ENCODE data around the gene NUMB.

NUMB gene

GRCh38 chr14:73236157-73236556, 222.2 kb downstream of the NUMB start:
- ChIA-PET CTCF (no interaction called here), POLR2A (ENCODE audit: low non-redundant PET) (no interaction called here)
- DNase-seq (ENCODE audit: low spot score) = no peak
- TF ChIP-seq, protein P1, sequence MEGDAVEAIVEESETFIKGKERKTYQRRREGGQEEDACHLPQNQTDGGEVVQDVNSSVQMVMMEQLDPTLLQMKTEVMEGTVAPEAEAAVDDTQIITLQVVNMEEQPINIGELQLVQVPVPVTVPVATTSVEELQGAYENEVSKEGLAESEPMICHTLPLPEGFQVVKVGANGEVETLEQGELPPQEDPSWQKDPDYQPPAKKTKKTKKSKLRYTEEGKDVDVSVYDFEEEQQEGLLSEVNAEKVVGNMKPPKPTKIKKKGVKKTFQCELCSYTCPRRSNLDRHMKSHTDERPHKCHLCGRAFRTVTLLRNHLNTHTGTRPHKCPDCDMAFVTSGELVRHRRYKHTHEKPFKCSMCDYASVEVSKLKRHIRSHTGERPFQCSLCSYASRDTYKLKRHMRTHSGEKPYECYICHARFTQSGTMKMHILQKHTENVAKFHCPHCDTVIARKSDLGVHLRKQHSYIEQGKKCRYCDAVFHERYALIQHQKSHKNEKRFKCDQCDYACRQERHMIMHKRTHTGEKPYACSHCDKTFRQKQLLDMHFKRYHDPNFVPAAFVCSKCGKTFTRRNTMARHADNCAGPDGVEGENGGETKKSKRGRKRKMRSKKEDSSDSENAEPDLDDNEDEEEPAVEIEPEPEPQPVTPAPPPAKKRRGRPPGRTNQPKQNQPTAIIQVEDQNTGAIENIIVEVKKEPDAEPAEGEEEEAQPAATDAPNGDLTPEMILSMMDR (conservative IDR thresholded peaks at IDR 0.05; ENCODE audit: low read depth) = no peak
- H3K27ac ChIP-seq = no peak overlapping the region

DNA sequence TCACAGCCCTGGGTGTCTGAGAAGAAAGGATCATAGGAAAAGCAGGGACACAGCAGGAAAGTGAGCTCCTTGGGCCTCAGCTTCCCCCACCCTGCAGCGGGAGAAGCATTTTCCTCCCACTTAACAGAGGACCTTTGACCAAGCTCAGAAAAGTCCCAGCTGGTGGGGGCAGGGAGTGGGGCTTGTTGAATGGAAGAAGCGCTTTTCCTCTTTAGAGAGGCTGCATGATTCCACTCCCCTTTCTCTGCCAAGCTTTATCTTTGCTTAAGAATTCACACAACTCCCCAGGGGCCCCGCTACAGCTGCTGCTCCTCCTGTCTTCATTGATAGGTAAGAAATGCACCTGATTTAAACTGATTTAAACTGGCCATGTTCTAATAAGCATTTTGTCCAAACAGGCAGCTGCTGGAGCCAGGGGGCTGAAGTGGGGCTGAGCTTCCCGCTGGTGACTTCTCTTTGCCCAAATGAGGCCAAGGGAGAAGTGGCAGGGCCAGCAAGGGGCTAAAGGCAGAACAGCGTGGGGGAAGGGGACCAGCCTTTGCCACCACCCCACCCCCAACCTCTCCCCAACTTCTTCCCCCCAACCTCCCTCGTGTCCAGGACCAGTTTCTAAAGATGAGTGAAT, 222.7 kb downstream of the NUMB start:
- H3K27ac ChIP-seq = no peak overlapping the region; the same call in 1 of the 2 replicates
- POLR2A ChIA-PET (ENCODE audit: low non-redundant PET) = no interaction called here
- TF ChIP-seq, protein P1 (conservative IDR thresholded peaks at IDR 0.05; ENCODE audit: low read depth) = no peak
- DNase-seq (ENCODE audit: low spot score) = no peak
- CTCF ChIA-PET = interaction anchor here (0.6 kb wide), 1 partner anchor 164 kb away, joined by 4 read pairs; no protein-coding TSS in a partner anchor

- CTCF ChIA-PET = interaction anchor here (0.6 kb wide), 1 partner anchor 165 kb away, joined by 4 read pairs; no protein-coding TSS in a partner anchor
- no peak overlapping the region; the same call in 1 of the 2 replicates for H3K27ac ChIP-seq
- POLR2A ChIA-PET (ENCODE audit: low non-redundant PET) = no interaction called here
- DNase-seq (ENCODE audit: low spot score) = no peak
- TF ChIP-seq, protein P1 (conservative IDR thresholded peaks at IDR 0.05; ENCODE audit: low read depth) = no peak
Measured at GRCh38 chr14:73234586-73235394, 223.6 kb downstream of the NUMB start.

GRCh38 chr14:73234029-73234428, 224.3 kb downstream of the NUMB start:
- H3K27ac ChIP-seq = no peak overlapping the region
- ChIA-PET POLR2A (ENCODE audit: low non-redundant PET) (no interaction called here), CTCF (interaction anchor here (0.6 kb wide), 1 partner anchor 225 kb away, joined by 4 read pairs; no protein-coding TSS in a partner anchor)
- no peak for DNase-seq (ENCODE audit: low spot score)
- TF ChIP-seq, protein P1 (conservative IDR thresholded peaks at IDR 0.05; ENCODE audit: low read depth) = no peak

DNA sequence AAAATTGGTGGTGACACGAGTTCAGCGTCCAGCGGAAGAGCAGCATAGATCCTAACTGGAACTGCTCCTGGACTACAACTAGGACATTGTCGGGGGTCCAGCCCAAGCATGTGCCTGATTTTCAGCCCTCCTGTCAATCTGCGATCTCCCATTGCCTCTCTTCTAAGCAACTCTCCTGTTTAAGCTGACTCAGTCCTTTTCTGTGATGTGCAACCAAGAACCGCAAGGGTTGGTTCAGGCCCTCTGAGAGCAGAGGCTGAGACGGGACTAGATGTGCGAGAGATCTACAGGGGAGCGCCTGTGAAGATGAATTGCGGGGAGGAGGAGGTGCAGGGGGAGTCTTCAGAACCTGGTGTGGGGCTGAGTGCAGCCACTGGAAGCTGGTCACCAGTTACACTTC, 224.8 kb downstream of the NUMB start:
- no peak for DNase-seq (ENCODE audit: low spot score)
- no peak overlapping the region for H3K27ac ChIP-seq
- TF ChIP-seq, protein P1 (conservative IDR thresholded peaks at IDR 0.05; ENCODE audit: low read depth) = no peak
- ChIA-PET POLR2A (ENCODE audit: low non-redundant PET) (no interaction called here), CTCF (interaction anchor here (0.6 kb wide), 1 partner anchor 226 kb away, joined by 4 read pairs; no protein-coding TSS in a partner anchor)

- DNase-seq (ENCODE audit: low spot score) = no peak
- TF ChIP-seq, protein P1 (conservative IDR thresholded peaks at IDR 0.05; ENCODE audit: low read depth) = no peak
- ChIA-PET POLR2A (ENCODE audit: low non-redundant PET) (no interaction called here), CTCF (no interaction called here)
- no peak overlapping the region for H3K27ac ChIP-seq
Measured at GRCh38 chr14:73232984-73233383, 225.4 kb downstream of the NUMB start.
